Left ventricle myocardium inferior (tissue), 1 donor: ENCODE data around the gene TSPAN9. TPM values are rescaled to one million over a fixed set of nuclear protein-coding genes. Genes with fewer than 3 reads are reported as not detected.

Source experiments
- DNase-seq: peaks from one replicate; pipeline ENCODE4 v3.0.0-alpha.2; 2020
- H3K27ac ChIP-seq: fragments of 200-600 bp; replicated peaks from 2 replicates; pipeline ENCODE4 v1.8.0; 2021
- H3K27me3 ChIP-seq: fragments of 200-600 bp; 2 replicates; pipeline ENCODE4 v1.8.0; 2021; ENCODE audit warnings: low read depth
- H3K36me3 ChIP-seq: fragments of 200-600 bp; 2 replicates; pipeline ENCODE4 v1.8.0; 2021
- H3K4me1 ChIP-seq: fragments of 200-600 bp; 2 replicates; pipeline ENCODE4 v1.8.0; 2021
- H3K4me3 ChIP-seq: fragments of 200-600 bp; 2 replicates; pipeline ENCODE4 v1.8.0; 2021; ENCODE audit warnings: mild to moderate bottlenecking, moderate library complexity
- H3K9me3 ChIP-seq: fragments of 200-600 bp; replicated peaks from 2 replicates; pipeline ENCODE4 v1.8.0; 2021
- CTCF ChIP-seq: fragments of 200-600 bp; IDR thresholded peaks from 2 replicates; pipeline ENCODE4 v1.8.0; 2021; ENCODE audit warnings: antibody characterized with exemption, mild to moderate bottlenecking, borderline replicate concordance
- intact Hi-C: fragments of 100-400 bp; cut with micrococcal nuclease; formaldehyde crosslinking; loops from one replicate; pipeline ENCODE4 v1.11.0; 2022
- total RNA-seq: library from RNA; stranded (reverse); fragmentation: NEBNext Ultra II Directional; extraction: Animal tissue kit (Norgen Biotek cat#: 25700); gene quantifications from one replicate; pipeline ENCODE4 v1.2.1, GENCODE V29; 2021
- donor health status: DM: no; HTN: yes; CAD: no; lungs with severe emphysema.

Gene TSPAN9
- total RNA-seq, 1 donor from 2014 or later, result 305 TPM

GRCh38 chr12:3307389-3307788 lies 230.2 kb downstream of the TSPAN9 start:
- Histone ChIP-seq H3K36me3 (no peaks in the 10 kb centered on the region), H3K9me3 (no peaks in the 10 kb centered on the region), H3K4me1 (peaks cover 5% of the 10 kb centered on the region), H3K27ac (no peak overlapping the region), H3K4me3 (no peak overlapping the region), H3K27me3 (peaks cover 11% of the 10 kb centered on the region)
- no peak for DNase-seq
- TF ChIP-seq CTCF, result no peak
- intact Hi-C loops, result loop anchor here (10.0 kb wide), 2 partner anchors 467 to 497 kb away; no protein-coding TSS in a partner anchor

DNA sequence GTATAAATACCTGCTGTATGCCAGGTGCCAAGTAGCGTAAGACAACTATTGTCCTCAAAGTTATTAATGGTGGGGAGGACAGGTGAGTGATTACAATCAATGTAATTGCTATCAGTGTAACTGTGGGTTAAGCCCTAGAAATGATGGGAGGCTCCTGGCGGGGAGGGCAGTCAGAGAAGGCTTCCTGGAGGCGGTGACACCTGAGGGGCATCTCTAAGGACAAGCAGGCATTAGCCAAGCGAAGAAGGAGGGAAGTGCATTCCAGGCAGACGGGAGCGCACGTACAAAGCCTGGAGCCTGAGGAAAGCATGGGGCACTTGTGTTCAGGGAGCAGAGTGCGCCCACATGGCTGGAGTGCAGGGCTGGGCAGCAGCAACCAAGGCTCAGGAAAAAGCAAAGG lies 230.9 kb downstream of the TSPAN9 start:
- no peak for DNase-seq

DNA sequence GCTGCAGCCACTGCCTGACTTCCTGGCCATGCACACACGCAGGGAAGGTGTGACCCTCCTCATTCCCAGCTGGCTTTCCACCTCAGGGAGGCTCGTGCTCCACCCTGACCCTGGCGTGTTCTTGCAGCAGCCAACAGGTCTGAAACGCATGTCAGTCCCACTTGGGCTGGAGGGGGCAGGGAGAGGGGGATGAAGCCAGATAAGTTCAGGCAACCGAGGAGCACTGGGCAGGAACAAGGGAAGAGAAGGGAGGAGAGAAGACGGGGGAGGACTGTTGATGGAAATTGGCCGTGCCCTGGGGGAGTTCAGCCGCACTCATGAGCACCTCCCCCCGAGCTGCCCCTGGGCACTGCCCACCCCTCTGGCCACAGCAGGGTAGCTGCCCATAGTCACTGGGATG lies 231.4 kb downstream of the TSPAN9 start:
- no peak overlapping the region for H3K4me3 ChIP-seq
- no peak for DNase-seq
- TF ChIP-seq CTCF, result no peak
- H3K27me3 ChIP-seq, result peaks cover 11% of the 10 kb centered on the region
- no peaks in the 10 kb centered on the region for H3K36me3 ChIP-seq
- no peak overlapping the region for H3K27ac ChIP-seq
- no peaks in the 10 kb centered on the region for H3K9me3 ChIP-seq
- peaks cover 17% of the 10 kb centered on the region for H3K4me1 ChIP-seq
- intact Hi-C loops, result loop anchor here (10.0 kb wide), 2 partner anchors 466 to 496 kb away; no protein-coding TSS in a partner anchor

More for the DNA sequence above, 230.9 kb downstream of the TSPAN9 start:
- Histone ChIP-seq H3K9me3 (no peaks in the 10 kb centered on the region), H3K27me3 (peaks cover 11% of the 10 kb centered on the region), H3K36me3 (no peaks in the 10 kb centered on the region), H3K4me1 (peaks cover 11% of the 10 kb centered on the region), H3K27ac (no peak overlapping the region), H3K4me3 (no peak overlapping the region)
- TF ChIP-seq CTCF, result no peak
- intact Hi-C loops, result loop anchor here (10.0 kb wide), 2 partner anchors 467 to 497 kb away; no protein-coding TSS in a partner anchor

DNA sequence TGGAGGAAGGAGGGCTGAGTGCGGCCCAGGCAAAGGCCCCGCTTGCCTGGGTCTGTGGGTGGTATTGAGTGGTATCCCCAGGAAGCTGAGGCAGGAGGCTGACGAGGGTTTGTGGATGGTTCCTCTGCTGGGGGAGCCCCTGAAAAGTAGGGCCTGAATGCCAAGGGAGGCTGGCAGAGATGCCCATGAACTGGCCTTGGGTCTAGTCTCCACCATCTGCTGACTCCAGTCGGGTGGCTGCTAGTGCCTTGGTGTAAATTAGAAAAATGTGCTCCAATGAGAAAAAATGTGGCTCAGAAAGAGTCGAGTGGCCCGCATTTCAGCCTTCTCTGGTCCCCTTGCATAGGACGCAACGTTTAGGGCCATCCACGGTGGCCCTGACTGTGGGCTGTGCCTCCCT lies 232.6 kb downstream of the TSPAN9 start:
- intact Hi-C loops, result loop anchor here (10.0 kb wide), 2 partner anchors 465 to 495 kb away; no protein-coding TSS in a partner anchor
- Histone ChIP-seq H3K9me3 (no peaks in the 10 kb centered on the region), H3K4me3 (no peak overlapping the region), H3K4me1 (peaks cover 29% of the 10 kb centered on the region), H3K27ac (no peak overlapping the region), H3K36me3 (no peaks in the 10 kb centered on the region), H3K27me3 (peaks cover 11% of the 10 kb centered on the region)
- no peak for DNase-seq
- no peak for TF ChIP-seq CTCF

- DNase-seq, result no peak
- intact Hi-C loops, result no loop called here
- TF ChIP-seq CTCF, result no peak
- Histone ChIP-seq H3K36me3 (no peaks in the 10 kb centered on the region), H3K27ac (no peak overlapping the region), H3K27me3 (peaks cover 11% of the 10 kb centered on the region), H3K9me3 (no peaks in the 10 kb centered on the region), H3K4me1 (peaks cover 35% of the 10 kb centered on the region), H3K4me3 (no peak overlapping the region)
Measured at GRCh38 chr12:3310271-3311026, 233.3 kb downstream of the TSPAN9 start.
